Mesothelial cell of epicardium (in vitro differentiated cells): ENCODE results near the gene KIRREL3. TPM values are rescaled to one million over a fixed set of nuclear protein-coding genes. Genes with fewer than 3 reads are reported as not detected.

ENCODE experiments used
- DNase-seq, 2 experiments: peaks; one replicate each; pipeline ENCODE4 v3.0.0; 2021; ENCODE audit warnings: low spot score in 2 of 2; ENCODE audit not compliant: unreplicated experiment in 2 of 2
- H3K27ac Mint-ChIP-seq: 2 replicates; pipeline ENCODE4 v1.8.0; 2021; ENCODE audit warnings: mixed read lengths
- H3K27me3 Mint-ChIP-seq: 2 replicates; pipeline ENCODE4 v1.8.0; 2021; ENCODE audit warnings: low read depth, mixed read lengths
- H3K36me3 Mint-ChIP-seq: 2 replicates; pipeline ENCODE4 v1.8.0; 2021; ENCODE audit warnings: mixed read lengths
- H3K4me1 Mint-ChIP-seq: 2 replicates; pipeline ENCODE4 v1.8.0; 2021; ENCODE audit warnings: mixed read lengths
- H3K4me3 Mint-ChIP-seq: 2 replicates; pipeline ENCODE4 v1.8.0; 2021; ENCODE audit warnings: mild to moderate bottlenecking, moderate library complexity, mixed read lengths
- H3K9me3 Mint-ChIP-seq: 2 replicates; pipeline ENCODE4 v1.8.0; 2021; ENCODE audit warnings: mixed read lengths
- total RNA-seq: library from RNA; stranded (reverse); gene quantifications from 3 replicates; pipeline ENCODE4 v1.2.1, GENCODE V29; 2021
- TF ChIP-seq, protein P1 (sequence below): fragments of 200-600 bp; sonication (generic); IDR thresholded peaks from one replicate; pipeline ENCODE4 v1.5.0; 2021; ENCODE audit warnings: antibody characterized with exemption; ENCODE audit not compliant: unreplicated experiment

The KIRREL3 gene
- total RNA-seq, 1 donor from 2014 or later, result 0.31 TPM

GRCh38 chr11:126581871-126582648, 418.5 kb downstream of the KIRREL3 start:
- Mint-ChIP-seq H3K27me3 (peaks cover 47% of the 10 kb centered on the region), H3K27ac (no peak overlapping the region), H3K9me3 (no peaks in the 10 kb centered on the region), H3K4me1 (peaks cover 4% of the 10 kb centered on the region), H3K36me3 (no peaks in the 10 kb centered on the region), H3K4me3 (no peak overlapping the region)
- no peak for DNase-seq
- TF ChIP-seq, protein P1, sequence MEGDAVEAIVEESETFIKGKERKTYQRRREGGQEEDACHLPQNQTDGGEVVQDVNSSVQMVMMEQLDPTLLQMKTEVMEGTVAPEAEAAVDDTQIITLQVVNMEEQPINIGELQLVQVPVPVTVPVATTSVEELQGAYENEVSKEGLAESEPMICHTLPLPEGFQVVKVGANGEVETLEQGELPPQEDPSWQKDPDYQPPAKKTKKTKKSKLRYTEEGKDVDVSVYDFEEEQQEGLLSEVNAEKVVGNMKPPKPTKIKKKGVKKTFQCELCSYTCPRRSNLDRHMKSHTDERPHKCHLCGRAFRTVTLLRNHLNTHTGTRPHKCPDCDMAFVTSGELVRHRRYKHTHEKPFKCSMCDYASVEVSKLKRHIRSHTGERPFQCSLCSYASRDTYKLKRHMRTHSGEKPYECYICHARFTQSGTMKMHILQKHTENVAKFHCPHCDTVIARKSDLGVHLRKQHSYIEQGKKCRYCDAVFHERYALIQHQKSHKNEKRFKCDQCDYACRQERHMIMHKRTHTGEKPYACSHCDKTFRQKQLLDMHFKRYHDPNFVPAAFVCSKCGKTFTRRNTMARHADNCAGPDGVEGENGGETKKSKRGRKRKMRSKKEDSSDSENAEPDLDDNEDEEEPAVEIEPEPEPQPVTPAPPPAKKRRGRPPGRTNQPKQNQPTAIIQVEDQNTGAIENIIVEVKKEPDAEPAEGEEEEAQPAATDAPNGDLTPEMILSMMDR, result no peak

GRCh38 chr11:126578426-126578825, 422.1 kb downstream of the KIRREL3 start:
- Mint-ChIP-seq H3K9me3 (no peaks in the 10 kb centered on the region), H3K4me1 (peaks cover 4% of the 10 kb centered on the region), H3K36me3 (no peaks in the 10 kb centered on the region), H3K27me3 (peaks cover 70% of the 10 kb centered on the region), H3K27ac (no peak overlapping the region), H3K4me3 (no peak overlapping the region)
- DNase-seq, result no peak
- TF ChIP-seq, protein P1, result no peak

- Mint-ChIP-seq H3K36me3 (no peaks in the 10 kb centered on the region), H3K27me3 (peaks cover 72% of the 10 kb centered on the region), H3K9me3 (no peaks in the 10 kb centered on the region), H3K4me3 (no peak overlapping the region), H3K4me1 (peaks cover 4% of the 10 kb centered on the region), H3K27ac (no peak overlapping the region)
- TF ChIP-seq, protein P1, result no peak
- no peak for DNase-seq
Measured at GRCh38 chr11:126578021-126578420, 422.5 kb downstream of the KIRREL3 start.

- H3K27ac Mint-ChIP-seq, result no peak overlapping the region
- no peak overlapping the region for H3K4me3 Mint-ChIP-seq
- H3K27me3 Mint-ChIP-seq, result peaks cover 91% of the 10 kb centered on the region
- no peaks in the 10 kb centered on the region for H3K4me1 Mint-ChIP-seq
- DNase-seq, result no peak
- H3K36me3 Mint-ChIP-seq, result no peaks in the 10 kb centered on the region
- TF ChIP-seq, protein P1, result no peak
- H3K9me3 Mint-ChIP-seq, result no peaks in the 10 kb centered on the region
Measured at GRCh38 chr11:126575849-126576248, 424.7 kb downstream of the KIRREL3 start.

DNA sequence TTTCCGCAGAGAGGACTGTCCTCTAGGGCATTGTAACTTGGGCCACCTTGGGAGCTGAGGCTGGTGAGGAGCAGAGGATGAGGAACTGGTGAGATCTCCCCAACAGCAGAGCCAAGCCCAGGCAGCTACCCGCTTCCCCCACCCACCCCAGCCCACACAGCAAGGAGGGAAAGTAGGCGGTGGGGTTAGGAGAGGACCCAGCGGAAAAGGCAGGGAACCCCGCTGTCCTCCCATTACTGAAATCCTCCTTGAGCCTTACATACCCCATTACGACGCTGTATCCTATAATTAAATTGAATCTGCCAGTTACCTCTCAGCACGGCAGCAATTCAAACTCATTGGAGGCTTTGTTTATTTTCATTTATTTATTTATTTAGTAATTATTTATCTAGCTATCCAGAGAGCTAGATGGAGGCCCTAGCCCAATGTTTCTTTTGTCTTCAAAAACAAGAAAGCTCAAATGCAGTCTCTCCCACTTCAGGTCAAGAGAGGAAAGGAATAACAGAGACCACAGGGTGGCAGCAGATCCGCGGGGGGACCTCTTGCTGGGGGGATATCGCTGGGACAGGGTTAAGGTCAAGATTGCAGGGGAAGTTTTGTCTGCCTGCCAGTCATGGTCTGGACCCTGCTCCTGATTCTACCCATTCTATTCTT, 427.1 kb downstream of the KIRREL3 start:
- no peaks in the 10 kb centered on the region for H3K4me1 Mint-ChIP-seq
- TF ChIP-seq, protein P1, result no peak
- H3K9me3 Mint-ChIP-seq, result no peaks in the 10 kb centered on the region
- no peak overlapping the region for H3K27ac Mint-ChIP-seq
- no peak overlapping the region for H3K4me3 Mint-ChIP-seq
- peaks cover 92% of the 10 kb centered on the region for H3K27me3 Mint-ChIP-seq
- H3K36me3 Mint-ChIP-seq, result no peaks in the 10 kb centered on the region
- no peak for DNase-seq
